ENCODE results near the gene CCDC175.

The CCDC175 gene

DNA sequence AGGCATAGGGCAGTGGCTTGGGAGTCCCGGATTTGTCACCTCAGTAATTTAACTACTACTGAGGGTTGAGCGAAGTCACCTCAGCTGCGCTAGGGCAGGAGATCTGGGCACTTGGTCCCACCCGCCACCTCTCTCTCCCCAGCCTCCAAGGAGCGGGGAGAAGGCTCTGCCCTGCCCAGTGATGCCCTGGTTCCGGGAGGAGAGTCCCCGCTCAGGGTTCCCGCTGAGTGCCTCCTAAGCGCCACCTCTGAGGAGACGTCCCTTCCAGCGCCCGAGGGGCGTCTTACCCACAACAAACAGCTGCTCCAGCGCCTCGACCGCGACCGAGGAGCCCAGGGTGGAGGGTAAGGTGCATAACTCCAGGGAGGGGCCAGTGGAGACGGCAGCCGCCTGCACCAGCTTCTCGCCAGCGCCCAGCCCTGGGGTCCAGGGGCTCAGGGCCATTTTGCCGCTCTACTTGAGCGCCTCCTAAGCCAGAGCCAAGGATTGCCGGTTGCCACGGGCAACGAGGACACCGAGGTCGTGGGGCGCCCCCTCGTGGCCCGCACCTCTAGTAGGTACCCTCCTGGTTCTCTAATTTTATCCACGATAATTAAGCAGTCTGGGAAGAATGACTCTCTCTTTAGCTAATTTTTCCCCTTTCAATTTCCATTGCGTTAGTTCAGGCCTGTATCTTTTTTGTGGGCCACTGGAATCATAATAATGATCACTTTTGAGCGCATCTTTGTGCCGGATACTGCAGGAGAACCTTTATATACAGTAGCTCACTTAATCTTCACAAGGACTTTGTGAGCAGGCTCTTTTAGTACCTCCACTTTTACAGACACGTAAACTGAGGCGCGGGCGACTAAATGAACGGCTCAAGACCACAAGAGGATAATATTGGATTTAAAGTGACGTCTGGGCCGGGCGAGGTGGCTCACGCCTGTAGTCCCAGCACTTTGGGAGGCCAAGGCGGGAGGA is at the start of gene CCDC175:
Gene CCDC175, minus strand, starts transcription at position 481 of the 963 bp plus-strand sequence. Its CDS starts 37 bp downstream, at position 444.
- ATAC-seq: peak; percentile 91 to 92

DNA sequence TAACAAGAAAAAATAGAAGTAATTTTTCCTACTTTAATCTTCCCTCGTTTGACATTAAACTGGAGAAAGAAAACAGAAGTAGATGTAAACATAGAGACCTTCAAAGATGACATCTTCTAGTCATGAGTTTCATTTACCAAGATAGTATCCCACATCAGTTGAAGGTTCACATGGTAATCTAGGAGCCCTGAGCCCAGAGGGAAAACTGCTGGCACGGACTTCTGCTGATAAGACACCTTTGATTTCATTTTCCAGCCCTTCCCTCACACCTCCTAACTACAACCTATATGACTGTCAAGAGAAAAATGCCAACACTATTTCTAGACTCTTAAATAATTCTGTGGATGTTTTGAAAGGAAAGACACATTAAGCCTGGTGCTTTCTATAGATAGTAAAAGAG is 46.0 kb upstream of the CCDC175 start:
- ATAC-seq: no peak

DNA sequence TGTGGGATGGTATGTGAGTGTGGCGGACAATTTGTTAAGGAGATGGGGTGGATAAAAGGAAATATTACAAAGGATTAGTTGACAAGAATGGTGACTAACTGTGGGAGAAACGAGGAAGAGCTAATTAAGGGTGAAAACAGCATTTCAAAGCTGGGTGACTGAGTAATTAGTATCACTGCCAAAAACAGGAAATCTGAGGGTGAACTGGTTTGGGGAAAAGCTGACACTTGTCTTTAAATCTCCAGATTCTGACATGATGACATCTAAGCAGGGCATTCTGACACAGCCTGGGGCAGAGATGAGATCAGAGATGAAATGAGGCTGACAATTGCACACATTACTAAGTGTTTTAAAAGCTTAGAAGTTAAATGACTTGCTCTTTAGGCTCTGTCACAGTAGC is 42.4 kb upstream of the CCDC175 start:
- no peak for ATAC-seq

DNA sequence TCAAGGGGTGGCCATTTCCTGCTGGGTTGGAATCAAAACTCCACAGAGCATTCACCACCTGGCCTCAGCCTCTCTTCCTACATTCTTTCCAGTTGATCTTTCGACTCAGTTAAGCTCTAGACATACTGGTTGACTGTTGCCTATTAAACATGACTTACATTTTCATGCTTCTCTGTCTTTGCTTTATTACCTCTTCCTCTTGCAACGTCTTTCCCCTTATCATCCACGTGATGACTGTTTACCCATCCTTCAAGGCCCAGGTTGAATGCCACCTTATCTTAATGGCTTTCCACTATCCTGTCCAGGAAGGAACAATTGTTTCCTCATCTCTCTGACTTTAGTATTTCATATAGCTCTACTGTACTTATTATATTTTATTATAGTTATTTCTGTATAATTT is 24.4 kb upstream of the CCDC175 start:
- no peak for ATAC-seq

- no peak for ATAC-seq
These were observed 23.8 kb upstream of the CCDC175 start for GRCh38 chr14:59600211-59600945.

DNA sequence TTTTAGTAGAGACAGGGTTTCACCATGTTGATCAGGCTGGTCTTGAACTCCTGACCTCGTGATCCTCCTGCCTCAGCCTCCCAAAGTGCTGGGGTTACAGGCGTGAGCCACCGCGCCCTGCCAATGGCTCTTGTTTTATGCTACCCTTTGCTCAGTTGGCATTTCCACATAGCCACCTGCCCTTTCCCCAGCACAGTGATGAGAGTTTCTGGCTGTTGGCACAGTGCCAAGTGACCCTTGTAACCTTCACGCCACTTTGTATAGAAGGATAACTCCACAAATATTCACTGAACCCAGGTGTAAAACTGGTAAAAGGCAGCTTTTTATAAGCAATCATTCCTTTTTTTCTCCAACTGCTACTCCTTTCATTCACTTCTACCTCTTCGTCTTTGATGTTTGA is 18.5 kb upstream of the CCDC175 start:
- ATAC-seq: no peak

GRCh38 chr14:59591641-59592370 is 15.2 kb upstream of the CCDC175 start:
- ATAC-seq: no peak

GRCh38 chr14:59588101-59588500 is 11.5 kb upstream of the CCDC175 start:
- no peak for ATAC-seq

- ATAC-seq: no peak
These were observed 9.4 kb upstream of the CCDC175 start for GRCh38 chr14:59585891-59586554.

DNA sequence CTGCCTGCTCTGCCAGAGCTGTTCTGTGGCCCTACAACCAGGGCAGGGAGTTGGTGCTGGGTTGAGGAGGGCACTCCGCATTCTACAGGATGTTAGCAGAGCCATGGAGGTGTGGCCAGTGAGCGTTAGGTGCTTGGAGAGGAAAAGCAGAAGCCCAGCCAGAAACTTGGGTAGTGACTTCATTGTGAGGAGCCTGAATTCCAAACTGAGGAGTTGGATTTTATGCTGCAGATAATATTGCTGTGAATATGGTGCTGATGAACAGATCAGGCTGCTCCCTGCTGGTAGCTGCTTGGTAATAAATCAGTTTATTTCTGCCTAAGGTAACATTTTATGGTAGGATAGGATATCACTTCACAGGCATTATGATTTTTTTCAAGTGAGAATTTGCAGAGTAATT is 7.1 kb upstream of the CCDC175 start:
- ATAC-seq: no peak

GRCh38 chr14:59582845-59583509 is 6.4 kb upstream of the CCDC175 start:
- no peak for ATAC-seq

GRCh38 chr14:59582161-59582560 is 5.5 kb upstream of the CCDC175 start:
- no peak for ATAC-seq

- no peak for ATAC-seq
These were observed 4.3 kb upstream of the CCDC175 start for GRCh38 chr14:59580911-59581310.

- ATAC-seq: no peak
These were observed 6.5 kb downstream of the CCDC175 start for GRCh38 chr14:59570122-59570521.

GRCh38 chr14:59566725-59567124 is 9.9 kb downstream of the CCDC175 start:
- no peak for ATAC-seq

- no peak for ATAC-seq
These were observed 10.3 kb downstream of the CCDC175 start for GRCh38 chr14:59566296-59566695.

DNA sequence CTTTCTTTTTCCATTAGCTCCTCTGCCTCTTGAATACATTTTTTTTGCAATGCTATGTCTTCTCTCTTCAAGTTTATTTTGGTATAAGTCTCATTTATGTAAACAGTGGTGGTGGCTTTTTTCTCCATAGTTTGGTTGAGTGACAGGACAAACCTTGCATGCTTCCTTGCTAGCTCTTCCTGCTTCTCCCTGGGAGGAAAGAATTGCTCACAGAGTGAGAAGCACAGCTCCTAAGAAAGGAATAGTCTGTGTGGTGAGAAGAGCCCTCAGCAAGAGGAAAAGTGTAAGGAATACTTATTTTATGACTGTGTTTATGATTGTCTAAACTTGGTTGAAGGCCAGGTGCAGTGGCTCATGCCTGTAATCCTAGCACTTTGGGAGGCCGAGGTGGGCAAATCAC is 11.5 kb downstream of the CCDC175 start:
- ATAC-seq: no peak

DNA sequence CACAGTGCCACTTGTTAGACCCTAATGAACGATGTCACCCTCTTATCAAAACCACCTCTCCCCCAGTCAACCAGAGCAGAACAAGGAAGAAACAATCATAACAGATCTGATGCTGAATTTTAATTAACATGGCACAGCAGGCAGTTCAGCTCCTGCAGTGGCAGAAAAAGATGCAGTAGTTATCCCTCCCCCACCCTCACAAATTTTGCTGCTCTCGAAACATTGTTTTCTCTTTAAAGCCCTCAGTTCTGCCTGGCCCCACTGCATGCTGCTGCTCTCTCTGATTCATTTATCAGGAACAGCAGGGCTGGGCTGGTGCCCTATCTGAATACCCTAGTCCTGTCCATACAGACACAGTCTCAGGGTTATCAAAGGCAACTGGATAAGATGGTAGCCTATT is 12.2 kb downstream of the CCDC175 start:
- ATAC-seq: no peak

DNA sequence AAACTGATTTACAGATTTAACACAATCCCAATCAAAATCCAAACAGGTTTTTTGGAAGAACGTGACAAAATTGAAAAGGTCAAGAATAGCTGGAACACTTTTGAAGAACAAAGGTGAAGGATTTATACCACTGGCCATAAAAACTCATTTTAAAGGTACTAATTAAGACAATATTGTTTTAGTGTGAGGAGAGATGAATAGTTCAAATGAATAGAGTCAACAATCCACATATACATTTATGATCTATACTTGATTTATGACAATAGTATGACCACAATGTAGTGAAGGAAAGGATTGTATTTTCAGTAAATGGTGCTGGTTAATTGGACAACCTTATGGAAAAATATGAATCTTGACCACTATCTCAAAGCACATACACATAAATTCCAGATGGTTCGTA is 29.3 kb downstream of the CCDC175 start:
- ATAC-seq: no peak

- ATAC-seq: no peak
These were observed 32.7 kb downstream of the CCDC175 start for GRCh38 chr14:59543873-59544272.

- no peak for ATAC-seq
These were observed 34.9 kb downstream of the CCDC175 start for GRCh38 chr14:59541731-59542130.

DNA sequence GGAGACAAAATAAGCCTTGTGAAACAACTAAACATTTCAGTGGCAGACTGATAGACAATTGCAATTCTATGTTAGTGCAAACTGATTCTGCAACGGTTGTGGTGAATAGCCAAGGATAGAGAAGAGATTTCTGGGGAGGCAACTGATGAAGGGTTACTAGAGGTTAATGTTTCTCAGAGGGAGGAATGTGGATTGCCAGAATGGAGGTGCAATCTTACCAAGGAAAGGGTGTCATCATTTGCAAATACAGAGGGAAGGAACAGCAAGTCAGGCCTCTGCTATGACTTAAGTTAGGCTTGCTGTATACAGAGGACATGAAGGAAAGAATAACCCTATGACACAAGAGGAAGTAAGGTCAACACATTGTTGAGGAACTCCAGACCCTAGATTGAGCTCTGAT is 35.8 kb downstream of the CCDC175 start:
- ATAC-seq: no peak

All from activated CD4-positive, CD25-positive, alpha-beta regulatory T cell treated with anti-CD3 and anti-CD28 coated beads, Interleukin-2, amount 50 U/mL, for 24 hours (primary cell).